ENCODE measurements around the gene EVA1A.
A peak's percentile ranks its signal among the peaks of the same experiment; 100 is the strongest.

Gene EVA1A

DNA sequence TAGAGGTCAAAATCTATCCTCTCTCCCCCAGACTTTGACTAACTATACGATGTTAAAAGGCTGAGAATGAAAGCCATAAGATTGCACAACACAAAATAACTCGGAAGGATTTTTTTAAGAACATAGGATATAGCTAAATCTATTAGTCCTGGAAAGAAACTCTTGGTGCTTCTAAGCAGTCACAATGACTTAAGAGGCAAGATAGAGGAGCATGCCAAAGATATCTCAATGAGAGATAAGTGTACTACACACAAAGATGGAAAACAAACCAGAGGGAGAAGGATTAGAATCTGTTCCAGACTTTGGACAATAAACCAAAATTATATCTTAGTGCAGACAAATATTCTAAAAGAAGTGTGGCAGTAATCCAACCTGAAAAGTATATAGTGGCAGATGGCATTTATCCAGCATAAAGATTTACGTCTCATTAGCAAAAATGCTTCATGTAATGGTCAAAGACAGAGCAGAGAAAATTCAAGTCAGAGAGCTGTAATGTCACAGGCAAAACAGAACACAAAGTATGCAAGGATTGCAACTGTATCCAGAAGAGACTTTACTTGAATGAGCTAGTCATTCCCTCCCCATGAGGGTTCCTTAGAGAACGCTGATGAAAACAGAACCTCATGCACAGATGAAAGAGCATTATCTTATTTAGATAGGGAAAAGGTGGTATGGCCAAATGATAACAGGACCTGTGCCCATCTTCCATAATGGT is 28.8 kb upstream of the EVA1A start:
- no peak for DNase-seq (ENCODE audit: low read depth, low spot score)

DNA sequence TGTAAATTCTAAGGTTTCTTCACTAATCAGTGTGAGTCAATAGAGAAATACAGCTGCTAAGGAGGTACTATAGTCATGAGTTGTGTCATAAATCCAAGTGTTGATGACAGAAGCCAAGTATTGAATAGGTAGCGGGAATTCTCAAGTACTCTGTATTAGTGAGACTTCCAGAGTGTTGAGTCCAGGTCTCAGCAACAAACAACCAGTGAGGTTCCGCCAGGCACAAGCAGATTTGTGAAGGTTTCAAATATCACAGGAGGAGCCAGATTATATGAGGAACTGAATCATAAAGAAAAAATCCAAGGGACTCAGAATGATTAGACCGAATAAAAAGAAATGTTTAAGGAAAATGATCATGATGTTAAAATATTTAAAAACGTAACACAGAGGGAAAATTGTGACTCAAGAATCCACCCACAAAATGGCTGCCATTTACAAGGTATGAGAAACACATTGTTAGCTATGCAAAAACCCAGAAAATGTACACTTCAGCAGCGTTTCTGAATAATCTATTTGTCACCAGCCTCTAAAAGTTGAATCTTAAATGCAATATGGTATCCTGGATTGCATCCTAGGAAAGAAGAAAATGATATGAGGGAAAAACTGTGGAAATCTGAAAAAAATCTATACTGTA is 27.3 kb upstream of the EVA1A start:
- DNase-seq (ENCODE audit: low read depth, low spot score), result no peak

DNA sequence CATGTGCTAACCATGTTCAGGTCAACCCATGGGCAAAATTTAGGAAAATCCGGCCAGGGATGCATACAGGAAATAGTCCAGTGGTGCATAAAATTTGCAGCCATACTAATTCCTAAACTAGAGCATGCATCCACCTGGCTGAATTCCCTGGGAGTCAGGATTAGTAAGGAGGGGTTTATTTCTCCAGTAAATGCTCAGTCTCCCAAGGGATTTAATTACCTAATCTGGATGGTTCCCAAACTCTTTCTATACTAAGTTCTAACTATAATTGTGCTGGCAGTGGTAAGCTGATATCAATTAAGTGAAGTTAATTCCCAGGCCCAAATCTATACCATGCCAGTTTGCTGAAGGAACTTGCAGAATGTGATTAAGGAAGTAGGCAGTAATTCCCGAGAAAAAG is 26.2 kb upstream of the EVA1A start:
- DNase-seq (ENCODE audit: low read depth, low spot score), result no peak

DNA sequence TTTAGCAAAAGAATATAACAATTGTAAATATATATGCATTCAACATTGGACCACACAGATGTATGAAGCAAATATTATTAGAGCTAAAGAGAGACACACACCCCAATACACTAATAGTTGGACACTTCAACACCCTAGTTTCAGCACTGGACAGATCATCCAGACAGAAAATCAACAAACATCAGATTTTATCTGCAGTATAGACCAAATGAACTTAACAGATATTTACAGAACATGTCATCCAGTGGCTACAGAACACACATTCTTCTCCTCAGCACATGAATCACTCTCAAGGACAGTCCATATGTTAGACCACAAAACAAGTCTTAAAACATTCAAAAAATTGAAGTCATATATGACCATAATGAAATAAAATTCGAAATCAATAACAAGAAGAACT is 22.1 kb upstream of the EVA1A start:
- DNase-seq (ENCODE audit: low read depth, low spot score), result no peak

DNA sequence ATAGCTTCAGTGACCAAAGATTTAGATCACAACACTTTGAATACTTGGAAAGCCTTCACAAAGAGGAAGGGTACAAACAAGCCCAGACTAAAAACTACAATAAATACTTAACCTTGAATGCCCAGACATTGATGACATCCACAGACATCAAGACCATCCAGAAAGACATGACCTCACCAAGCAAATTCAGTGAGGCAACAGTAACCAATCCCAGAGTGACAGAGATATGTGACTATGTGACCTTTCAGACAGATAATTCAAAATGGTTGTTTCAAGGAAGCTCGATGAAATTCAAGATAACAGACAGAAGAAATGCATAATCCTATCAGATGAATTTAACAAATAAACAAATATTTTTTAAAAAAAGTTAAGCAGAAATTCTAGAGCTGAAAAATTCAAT is 19.9 kb upstream of the EVA1A start:
- DNase-seq (ENCODE audit: low read depth, low spot score), result no peak

DNA sequence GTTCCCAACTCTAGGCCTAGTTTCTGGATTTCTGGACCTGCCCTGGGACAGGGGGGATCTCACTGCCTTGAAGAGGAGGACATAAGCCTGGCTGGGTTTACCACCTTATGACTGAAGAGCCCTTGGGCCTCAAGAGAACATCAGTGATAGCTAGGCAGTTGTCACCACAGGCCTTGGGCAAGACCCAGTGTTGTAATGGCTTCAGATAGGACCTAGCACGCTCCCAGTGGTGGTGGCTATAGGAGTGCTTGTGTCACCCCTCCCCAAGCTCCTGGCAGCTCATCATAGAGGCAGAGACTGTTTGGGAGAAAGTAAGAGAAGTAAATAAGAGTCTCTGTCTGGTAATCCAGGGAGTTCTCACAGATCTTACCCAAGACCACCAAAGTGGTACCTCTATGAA is 19.4 kb upstream of the EVA1A start:
- DNase-seq (ENCODE audit: low read depth, low spot score), result no peak

DNA sequence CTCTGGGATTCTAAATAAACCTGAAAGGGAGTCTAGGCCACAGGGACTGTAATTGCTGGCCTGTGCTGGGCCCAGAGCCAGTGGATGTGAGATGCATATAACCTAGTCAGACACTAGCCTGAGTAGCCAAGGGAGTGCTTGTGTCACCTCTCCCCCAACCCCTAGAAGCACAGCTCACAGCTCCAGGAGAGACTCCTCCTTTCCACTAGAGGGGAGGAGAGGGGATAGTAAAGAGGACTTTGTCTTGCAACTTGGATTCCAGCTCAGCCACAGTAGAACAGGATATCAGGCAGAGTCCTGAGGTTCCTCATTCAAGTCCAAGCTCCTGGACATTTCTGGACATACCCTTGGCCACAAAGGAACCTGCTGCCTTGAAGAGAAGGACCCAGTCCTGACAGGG is 18.4 kb upstream of the EVA1A start:
- no peak for DNase-seq (ENCODE audit: low read depth, low spot score)

DNA sequence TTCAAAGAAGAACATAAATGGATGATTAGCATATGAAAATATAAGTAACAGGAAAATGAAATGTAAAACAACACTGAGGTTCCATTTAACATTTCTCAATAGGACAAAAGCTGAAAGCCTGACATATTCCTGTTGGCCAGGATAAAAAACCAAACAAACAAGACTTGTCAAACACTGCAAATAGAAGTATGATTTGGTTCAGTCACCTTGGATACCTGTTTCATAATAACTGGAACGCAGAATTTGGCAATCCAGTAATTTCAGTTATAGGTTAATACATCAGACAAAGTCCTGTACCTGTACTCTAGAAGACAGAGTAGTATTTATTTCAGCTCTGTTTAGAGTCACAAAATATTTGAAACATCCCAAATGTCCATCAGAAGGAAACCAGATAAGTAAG is 16.5 kb upstream of the EVA1A start:
- no peak for DNase-seq (ENCODE audit: low read depth, low spot score)

DNA sequence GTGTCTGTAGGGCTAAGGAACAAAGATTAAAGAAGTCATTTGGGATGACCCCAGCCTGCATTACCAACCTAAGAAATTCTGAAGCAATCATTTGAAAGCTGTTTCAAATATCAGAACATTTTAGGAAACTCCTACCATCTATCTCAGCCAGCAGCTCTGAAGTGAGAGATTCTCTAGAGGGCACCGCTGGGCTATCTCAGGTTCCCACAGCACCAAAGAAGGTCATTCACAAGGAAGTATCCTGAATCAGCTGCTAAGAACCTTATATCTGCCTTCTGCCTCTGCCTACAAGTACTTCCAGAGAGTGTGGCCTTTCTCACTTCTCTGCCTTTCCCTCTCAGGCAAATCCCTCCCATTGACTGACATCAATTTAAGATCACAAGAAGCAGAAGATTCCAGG is 13.4 kb upstream of the EVA1A start:
- DNase-seq (ENCODE audit: low read depth, low spot score), result no peak

DNA sequence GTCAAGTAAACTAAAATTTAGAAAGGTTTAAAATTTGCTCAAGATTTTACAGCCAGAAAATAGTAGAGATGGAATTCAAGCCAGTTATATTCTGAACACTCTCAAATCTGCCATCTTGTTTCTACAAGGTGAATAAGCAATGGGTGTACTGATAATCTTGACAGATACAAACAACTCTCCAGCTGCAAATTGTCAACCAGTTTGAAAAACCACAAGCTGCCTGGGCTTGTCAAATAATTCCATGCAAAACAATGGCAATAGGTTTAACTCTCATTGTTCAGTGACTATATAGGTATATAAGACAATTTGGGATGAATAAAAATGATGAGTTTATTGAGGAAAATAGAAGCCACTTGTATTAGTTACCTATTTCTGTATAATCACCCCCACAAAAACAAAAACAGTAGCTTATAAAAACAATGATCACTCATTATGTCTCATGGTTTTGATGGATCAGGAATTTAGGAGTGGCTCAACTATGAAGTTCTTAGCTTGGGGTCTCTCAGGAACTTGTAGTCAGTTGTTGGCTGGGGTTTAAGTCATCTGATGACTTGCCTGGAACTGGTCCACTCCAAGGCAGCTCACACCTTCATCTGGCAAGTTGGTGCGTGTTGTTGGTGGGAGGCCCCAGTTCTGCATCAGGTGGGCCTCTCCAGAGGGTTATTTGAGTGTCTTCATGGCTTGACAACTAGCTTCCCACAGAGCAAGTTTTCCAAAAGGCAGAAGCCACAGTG is 12.6 kb upstream of the EVA1A start:
- DNase-seq (ENCODE audit: low read depth, low spot score), result no peak

DNA sequence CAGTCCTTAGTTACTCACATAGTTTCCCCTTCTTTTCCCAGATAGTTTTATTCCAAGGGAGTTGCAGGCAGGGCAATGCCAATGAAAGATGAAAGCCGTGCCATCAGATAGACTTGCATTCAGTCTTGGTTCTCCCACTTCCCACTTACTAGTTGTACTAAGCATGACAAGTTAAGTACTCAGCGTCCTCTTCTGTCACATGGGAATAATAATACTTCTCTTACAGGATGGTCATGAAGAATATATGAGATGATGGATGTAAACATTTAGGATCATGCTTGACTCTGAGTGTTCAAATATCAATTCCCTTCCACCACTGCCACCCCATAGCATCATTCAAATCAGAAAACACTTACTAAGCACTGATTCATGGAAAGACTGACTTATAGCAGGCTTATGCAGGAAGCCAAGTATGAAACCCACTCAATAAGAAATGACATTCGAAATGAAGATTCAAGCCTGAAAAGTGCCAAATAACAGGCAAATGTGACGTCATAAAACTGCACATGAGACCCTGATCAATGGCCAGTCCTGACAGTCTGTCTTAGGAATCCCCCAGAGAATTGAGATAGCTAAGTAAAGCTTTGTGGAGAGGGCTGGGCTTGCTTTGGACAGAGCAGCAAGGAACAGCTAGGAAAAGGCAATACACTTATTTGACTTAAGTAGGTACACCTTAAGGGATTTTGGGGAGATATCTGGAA is 11.1 kb upstream of the EVA1A start:
- DNase-seq (ENCODE audit: low read depth, low spot score), result no peak

DNA sequence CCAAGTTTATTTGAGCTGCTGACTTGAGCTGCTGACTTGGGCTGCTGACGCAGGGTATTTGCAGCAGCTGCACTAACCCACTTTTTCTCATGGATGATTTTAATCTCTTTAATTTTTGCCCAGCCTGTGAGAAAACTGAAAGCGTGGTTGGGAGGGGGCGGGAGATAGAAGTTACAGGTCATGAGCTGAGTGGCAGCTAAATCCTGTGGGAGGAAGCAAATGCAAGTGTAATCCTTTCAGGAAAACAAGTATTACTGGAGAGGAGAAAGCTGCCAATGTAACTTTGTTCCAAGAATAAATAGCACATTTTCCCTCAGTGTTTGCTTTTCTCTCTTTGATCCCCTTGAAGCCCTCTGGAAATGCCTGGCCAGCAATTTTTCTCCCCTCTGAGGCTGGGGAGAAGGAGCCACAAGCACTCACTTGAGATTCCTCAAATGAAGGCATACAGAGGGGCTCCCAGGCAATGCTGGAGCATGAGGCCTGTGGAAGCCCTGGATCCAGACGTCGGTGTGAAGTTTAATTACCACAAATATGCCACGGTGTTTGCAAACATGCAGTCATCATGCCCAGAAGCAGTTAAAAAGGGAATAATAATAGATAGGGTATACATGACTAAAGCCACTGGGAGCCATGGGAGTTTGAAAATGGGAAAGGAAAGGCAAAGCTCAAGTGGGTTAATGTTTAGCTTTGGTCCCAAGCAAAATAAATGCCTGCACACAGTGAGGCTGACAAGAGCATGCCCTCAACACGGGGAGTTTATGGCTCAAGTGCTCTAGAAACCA is 10.4 kb upstream of the EVA1A start:
- peak; percentile 60 for DNase-seq (ENCODE audit: low read depth, low spot score)

DNA sequence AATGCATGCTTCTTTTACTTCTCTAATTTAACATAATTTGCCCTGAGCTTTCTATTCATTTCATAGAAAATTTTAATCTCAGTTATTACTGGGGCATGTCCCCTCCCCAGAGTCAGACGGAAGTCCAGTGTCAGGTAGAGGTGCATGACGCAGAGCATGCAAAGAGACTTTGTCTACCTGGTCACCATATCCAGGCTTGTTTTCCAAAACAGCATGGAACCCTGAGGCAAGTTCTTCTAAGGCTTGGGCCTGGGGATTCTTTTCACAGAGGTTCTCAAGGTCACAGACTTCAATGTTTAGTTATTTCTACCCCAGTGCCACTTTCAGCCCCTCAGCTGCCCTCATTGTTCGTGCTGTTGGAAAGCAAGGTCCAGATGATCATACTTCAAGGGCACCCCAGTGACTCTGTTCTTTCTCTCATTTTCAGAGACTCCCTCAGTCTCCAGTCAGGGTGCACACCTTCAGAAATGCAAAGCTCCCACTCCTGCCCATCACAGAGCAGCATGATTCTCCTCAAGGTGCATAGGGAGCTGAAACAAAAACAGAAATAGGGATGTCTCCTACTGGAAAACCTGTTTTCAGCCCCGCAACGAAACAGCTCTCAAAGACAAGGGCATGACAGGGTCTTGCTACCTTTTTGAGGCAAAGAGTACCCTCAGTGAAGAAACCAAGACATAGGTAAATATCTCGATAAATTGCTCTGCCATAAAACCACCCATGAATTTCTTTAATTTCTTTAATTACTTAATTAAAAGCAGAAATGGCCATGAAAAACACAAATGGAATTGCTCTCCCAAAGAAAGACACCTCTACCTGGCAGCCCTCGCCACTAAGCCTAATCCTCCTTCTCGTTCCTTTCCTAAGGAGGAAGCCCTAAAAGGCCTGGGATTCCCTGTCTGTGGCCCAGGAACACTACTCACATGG is 9.5 kb upstream of the EVA1A start:
- no peak for DNase-seq (ENCODE audit: low read depth, low spot score)

DNA sequence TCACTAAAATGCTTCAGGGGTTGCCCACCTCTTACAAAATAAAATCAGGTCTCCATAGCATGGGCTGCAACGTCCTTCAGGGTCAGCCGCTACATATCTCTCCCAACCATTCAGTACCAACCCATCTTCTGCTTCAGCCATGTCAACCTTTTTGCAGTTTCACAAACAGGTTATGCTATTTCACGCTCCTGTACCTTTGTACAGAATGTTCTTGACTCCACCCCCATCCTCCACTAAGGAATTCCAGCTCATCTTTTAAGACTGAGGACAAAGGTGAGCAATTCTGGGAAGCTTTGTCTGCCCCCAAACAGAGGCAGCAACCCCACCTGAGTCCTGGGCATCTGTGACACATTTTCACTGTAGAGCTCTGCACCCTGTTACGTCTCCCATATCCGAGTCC is 8.8 kb upstream of the EVA1A start:
- DNase-seq (ENCODE audit: low read depth, low spot score), result no peak

DNA sequence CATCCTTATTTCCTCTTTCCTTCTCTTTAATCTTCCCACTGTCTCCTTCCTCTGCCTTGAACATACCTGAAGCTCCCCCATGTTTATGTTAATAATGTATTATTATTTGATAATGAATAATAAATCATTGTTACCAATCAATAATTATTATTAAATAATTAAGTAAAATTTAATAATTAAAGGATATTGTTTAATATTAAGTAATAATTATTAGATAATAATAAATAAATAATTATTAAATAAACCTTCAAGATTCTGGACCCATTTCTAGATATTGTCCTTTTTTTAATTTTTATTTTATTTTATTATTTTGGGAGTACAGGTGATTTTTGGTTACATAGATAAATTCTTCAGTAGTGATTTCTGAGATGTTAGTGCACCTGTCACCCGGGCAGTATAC is 7.4 kb upstream of the EVA1A start:
- no peak for DNase-seq (ENCODE audit: low read depth, low spot score)

DNA sequence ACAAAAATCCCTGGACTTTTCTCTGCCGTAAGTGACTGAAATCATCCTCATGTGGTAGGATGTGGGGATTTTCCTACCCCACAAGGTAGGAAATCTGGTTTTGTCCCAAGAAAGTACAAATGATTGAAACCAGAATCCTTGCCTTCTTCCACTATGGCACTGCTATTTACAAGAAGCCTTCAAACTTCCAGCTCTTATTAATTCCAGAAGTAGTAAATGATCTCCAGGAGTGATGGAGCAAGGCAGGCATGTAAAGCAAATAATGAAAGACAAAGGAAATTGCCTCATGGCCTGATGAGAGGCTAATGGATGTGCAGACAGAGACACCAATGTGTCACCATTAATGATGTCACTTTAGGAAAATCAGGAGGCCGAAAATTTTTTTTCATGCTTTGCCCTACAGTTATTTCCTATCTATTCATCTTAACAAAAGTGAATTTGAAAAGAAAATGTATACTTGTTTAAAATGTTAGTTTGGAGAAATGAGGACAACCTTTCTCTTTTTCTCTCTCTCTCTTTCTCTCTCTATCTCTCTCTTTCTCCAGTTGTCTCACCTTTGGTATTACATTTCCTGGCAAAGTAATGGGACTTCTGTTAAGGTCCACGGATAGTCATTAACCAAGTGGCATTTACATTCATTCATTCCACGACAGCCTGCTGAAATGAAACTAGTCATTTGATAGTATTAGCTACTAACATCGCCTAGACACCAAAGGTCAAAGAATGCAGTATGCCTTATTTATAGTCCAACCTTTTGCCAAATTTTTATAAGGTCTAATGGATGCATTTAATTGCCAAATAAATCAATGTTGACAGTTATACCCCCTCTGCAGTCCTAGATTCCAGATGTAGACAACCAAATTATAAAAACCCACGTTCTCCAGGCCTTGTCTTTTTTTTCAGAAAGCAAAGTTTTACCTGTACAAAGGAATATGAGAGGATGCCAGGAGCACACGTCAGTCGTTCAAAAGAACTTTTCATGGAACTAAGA is 5.0 kb upstream of the EVA1A start:
- no peak for DNase-seq (ENCODE audit: low read depth, low spot score)

DNA sequence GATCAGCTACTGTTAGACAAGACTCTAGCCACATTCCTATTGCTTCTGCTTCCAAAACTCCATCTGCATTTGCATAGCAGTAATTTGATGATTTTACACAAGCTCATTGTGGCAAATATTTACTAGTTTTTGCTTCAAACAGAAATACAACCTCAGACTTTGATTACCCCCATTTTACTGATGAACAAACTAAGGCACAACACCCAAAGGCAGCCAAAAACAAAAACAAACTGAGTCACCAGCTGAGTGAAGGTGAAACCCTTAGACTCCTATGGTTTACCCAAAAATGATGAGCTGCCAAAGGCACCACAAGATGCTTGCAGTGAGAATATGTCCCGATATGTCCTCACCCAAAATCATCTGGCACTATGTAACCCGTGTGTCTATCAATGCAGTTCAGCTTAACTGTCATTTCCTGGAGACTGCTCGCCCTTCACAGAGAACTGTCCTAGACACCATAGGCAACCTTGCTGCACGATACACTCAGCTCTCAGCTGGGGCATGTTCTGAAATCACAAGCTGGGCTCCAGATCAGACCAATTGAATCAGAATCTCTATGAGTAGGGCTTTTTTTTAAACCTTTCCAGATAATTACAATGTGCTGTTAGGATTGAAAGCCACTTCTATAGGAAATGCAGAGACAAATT is 4.1 kb upstream of the EVA1A start:
- no peak for DNase-seq (ENCODE audit: low read depth, low spot score)

DNA sequence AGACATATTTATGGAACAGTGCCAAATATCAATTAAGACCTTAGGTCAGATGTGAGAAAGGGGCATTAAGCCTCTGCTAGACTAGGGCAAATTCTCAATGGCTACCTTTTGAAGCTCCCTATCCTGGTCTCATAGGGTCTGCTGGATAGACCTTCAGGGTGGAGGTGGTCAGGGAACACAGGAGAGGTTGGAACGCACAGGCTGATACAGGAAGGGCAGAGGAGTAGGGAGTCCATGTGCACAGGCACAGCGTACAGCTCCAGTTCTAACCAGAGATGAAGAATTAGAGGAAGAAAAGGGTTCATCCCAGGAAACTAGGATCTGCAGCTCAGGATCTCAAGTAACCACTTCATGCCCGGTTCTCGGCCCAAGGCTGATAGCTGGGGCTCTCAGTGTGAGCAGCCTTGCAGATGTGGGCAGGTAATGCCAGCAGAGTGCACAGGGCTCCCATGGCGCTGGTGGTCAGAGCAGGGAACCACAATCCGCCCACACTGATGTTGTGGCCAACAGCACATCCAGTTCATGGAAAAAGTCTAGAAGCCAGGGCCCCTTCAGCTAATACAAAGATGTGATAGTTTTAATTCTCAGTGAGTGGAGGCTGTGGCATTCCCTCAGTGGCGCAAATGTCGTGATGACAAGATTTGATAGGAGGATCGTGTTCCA is 3.4 kb upstream of the EVA1A start:
- no peak for DNase-seq (ENCODE audit: low read depth, low spot score)
